Measurements from ENCODE around the gene KRTAP4-11. TPM values are rescaled to one million over a fixed set of nuclear protein-coding genes. Genes with fewer than 3 reads are reported as not detected.
"Not testable (repeated sequence)": the region's sequence is repeated elsewhere in the genome, so short reads cannot be mapped to it uniquely, and the experiment has no call there.

KRTAP4-11 gene
- total RNA-seq, 1 donor from 2014 or later: not detected

DNA sequence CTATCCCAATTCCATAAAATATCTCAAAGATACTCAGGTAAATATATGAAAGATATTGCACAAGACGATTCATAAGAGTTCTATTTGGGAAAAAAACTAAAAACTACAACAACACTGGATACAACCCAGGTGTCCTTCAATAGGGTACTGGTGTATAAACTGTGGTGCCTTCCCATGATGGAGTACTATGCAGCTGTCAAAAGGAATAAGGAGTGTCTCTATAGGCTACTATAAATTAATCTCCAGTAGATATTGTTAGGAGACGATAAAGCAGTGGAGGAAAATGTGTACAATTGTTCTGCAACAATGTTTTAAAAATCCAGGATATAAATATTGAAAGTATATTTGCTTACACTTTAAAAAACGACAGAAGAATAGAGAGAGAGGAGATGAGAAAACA lies 8.2 kb upstream of the KRTAP4-11 start:
- Histone ChIP-seq H3K36me3 (ENCODE audit: control insufficient read depth, insufficient read depth, low read length) (no peaks in the 10 kb centered on the region), H3K27me3 (ENCODE audit: control insufficient read depth, insufficient read depth, low read length) (no peaks in the 10 kb centered on the region), H3K4me3 (ENCODE audit: low read depth, low read length) (no peak overlapping the region)
- TF ChIP-seq, protein P1, sequence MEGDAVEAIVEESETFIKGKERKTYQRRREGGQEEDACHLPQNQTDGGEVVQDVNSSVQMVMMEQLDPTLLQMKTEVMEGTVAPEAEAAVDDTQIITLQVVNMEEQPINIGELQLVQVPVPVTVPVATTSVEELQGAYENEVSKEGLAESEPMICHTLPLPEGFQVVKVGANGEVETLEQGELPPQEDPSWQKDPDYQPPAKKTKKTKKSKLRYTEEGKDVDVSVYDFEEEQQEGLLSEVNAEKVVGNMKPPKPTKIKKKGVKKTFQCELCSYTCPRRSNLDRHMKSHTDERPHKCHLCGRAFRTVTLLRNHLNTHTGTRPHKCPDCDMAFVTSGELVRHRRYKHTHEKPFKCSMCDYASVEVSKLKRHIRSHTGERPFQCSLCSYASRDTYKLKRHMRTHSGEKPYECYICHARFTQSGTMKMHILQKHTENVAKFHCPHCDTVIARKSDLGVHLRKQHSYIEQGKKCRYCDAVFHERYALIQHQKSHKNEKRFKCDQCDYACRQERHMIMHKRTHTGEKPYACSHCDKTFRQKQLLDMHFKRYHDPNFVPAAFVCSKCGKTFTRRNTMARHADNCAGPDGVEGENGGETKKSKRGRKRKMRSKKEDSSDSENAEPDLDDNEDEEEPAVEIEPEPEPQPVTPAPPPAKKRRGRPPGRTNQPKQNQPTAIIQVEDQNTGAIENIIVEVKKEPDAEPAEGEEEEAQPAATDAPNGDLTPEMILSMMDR (IDR thresholded peaks at IDR 0.05; ENCODE audit: insufficient read depth, low read length, poor library complexity, severe bottlenecking): no peak
- DNase-seq (ENCODE audit: low read depth): no peak

DNA sequence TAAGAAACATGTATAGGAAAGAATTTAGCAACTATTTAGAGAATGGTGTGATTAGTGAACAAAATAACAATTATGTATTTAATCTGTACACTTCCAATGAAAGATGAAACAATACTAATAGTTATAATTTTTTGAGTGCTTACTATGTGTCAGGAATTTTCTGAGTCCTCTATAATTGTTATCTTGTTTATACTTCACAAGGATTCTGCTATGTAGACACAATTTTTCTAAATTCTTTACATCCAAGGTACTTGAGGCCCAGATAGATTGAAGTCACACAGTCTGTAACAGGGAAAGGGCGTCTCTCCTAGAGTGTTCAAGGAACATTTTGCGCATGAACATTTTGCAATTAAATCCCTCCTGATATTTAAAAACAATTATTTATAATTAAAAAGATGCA lies 6.9 kb upstream of the KRTAP4-11 start:
- DNase-seq (ENCODE audit: low read depth): no peak
- no peaks in the 10 kb centered on the region for H3K36me3 ChIP-seq (ENCODE audit: control insufficient read depth, insufficient read depth, low read length)
- H3K4me3 ChIP-seq (ENCODE audit: low read depth, low read length): no peak overlapping the region
- TF ChIP-seq, protein P1 (IDR thresholded peaks at IDR 0.05; ENCODE audit: insufficient read depth, low read length, poor library complexity, severe bottlenecking): no peak
- no peaks in the 10 kb centered on the region for H3K27me3 ChIP-seq (ENCODE audit: control insufficient read depth, insufficient read depth, low read length)

DNA sequence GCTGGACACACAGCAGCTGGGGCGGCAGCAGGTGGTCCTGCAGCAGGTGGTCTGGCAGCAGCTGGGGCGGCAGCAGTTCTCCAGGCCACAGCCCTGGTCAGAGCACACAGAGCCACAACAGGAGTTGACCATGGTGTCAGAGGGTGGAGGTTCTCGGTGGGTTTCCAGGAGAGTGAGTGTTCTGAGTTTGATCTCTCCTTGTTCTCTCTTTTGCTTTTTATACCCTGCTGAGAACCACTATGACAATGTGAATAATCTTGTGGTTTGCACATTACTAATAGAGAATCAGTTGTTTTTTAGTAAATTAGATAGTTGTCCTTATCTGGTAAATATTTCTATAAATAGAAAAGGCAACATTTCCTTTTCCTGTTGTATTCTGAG lies 5.8 kb upstream of the KRTAP4-11 start, which contains the start of gene KRTAP4-12:
KRTAP4-12 (minus strand) TSS at position 192 of the 381 bp plus-strand sequence; CDS start at position 132, 60 bp downstream.
- H3K36me3 ChIP-seq (ENCODE audit: control insufficient read depth, insufficient read depth, low read length); H3K4me3 ChIP-seq (ENCODE audit: low read depth, low read length); DNase-seq (ENCODE audit: low read depth); H3K27me3 ChIP-seq (ENCODE audit: control insufficient read depth, insufficient read depth, low read length): not testable (repeated sequence)

DNA sequence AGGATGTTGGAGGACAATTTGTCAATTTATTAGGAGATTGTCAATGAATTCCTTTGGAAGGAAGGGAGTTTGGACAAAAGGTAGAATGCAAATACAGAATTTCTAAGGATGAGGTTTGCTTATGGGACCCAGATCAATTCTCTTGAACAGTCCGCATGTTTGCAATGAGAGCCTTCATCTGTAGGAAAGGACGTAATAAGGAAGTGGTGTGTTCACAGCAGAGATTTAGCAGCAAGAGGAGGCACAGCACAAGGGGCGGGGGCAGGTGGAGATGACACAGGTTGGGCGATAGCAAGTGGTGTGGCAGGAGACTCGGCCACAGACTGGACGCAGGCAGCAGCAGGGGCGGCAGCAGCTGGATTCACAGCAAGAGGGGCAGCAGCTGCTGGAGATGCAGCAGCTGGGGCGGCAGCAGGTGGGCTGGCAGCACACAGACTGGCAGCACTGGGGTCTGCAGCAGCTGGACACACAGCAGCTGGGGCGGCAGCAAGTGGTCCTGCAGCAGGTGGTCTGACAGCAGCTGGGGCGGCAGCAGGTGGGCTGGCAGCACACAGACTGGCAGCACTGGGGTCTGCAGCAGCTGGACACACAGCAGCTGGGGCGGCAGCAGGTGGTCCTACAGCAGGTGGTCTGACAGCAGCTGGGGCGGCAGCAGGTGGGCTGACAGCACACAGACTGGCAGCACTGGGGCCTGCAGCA lies 5.3 kb upstream of the KRTAP4-11 start:
- H3K36me3 ChIP-seq (ENCODE audit: control insufficient read depth, insufficient read depth, low read length); H3K27me3 ChIP-seq (ENCODE audit: control insufficient read depth, insufficient read depth, low read length); DNase-seq (ENCODE audit: low read depth); H3K4me3 ChIP-seq (ENCODE audit: low read depth, low read length): not testable (repeated sequence)

DNA sequence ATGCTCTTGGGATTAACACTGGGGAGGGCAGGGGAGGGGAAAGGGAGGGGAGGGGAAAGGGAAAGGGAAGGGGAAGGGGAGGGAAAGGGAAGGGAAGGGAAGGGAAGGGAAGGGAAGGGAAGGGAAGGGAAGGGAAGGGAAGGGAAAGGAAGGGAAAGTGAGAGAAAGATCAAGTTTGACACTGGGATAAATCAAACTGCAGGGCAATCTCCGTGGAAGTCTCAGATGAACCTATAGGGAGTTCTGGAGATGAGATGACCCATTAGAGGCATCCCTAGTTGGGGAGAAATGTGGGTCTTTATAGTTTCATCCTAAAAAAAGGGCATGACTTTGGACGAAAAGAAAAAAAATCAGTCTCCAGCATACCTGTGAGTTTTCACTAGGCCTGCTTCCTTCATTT lies 3.6 kb upstream of the KRTAP4-11 start:
- TF ChIP-seq, protein P1 (IDR thresholded peaks at IDR 0.05; ENCODE audit: insufficient read depth, low read length, poor library complexity, severe bottlenecking): no peak
- DNase-seq (ENCODE audit: low read depth): no peak
- H3K27me3 ChIP-seq (ENCODE audit: control insufficient read depth, insufficient read depth, low read length): no peaks in the 10 kb centered on the region
- no peaks in the 10 kb centered on the region for H3K36me3 ChIP-seq (ENCODE audit: control insufficient read depth, insufficient read depth, low read length)
- H3K4me3 ChIP-seq (ENCODE audit: low read depth, low read length): no peak overlapping the region

DNA sequence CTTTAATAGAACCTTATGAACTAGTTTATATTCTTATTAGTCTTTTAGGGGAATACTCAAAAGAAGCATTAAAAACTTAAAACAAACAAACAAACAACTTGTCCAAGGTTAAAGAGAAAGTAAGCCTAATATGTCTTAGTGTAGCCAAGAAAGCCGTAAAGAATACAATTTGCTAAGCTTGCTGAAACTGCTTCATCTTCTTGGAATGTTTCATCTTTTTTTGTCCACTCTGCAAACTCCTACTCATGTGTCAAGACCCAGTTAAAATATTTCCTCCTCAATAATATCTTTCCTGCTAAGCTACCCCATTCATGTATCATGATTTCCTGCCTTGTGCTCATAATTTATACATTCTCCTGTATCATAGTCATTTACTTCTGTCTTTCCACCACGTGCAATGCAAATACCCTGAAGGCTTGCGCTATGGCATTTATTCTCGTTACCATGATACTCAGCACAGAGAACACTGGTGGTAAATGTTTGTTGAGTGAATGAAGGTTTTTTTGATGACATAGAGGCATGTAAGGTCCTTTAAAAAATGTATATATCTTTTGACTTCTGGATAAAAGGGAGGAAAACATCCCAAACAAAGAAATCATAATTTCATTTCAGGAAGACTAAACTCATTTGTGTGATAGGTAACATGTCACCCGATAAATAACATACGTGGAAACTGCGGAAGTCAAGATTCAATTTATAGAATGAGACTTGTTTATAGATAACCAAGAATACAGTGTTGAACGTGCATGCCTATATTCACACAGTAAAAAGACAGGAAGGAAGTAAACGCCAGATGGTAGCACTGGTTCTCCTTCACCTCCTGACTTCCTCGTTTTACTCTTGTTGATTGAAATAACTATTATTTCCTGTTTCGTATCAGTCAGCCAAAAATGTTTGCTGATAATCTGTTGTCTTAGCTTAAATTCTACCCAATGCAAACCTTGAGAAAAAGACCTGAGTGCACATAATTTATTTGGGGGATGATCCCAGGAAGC lies 1.8 kb upstream of the KRTAP4-11 start:
- not testable (repeated sequence) for H3K4me3 ChIP-seq (ENCODE audit: low read depth, low read length); H3K27me3 ChIP-seq (ENCODE audit: control insufficient read depth, insufficient read depth, low read length); DNase-seq (ENCODE audit: low read depth); H3K36me3 ChIP-seq (ENCODE audit: control insufficient read depth, insufficient read depth, low read length)

DNA sequence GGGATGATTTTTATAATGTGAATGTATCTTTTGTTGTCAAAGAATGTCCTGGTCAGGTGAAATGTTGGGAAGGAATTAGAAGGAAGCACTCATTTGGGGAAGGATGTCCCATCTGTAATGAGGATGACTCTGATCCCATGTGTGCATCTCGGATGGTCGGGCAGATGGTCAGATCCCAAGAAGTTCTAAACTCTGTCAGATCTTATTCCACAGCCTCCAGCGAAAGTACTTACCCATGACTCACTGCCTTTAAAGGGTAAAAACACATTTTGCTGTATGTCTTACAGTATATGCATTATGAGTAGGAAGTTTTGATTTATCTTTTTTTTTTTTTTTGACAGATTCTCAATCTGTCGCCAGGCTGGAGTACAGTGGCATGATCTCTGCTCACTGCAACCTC lies 548 bp upstream of the KRTAP4-11 start:
- TF ChIP-seq, protein P1 (IDR thresholded peaks at IDR 0.05; ENCODE audit: insufficient read depth, low read length, poor library complexity, severe bottlenecking): no peak
- DNase-seq (ENCODE audit: low read depth): no peak
- H3K27me3 ChIP-seq (ENCODE audit: control insufficient read depth, insufficient read depth, low read length): no peaks in the 10 kb centered on the region
- H3K36me3 ChIP-seq (ENCODE audit: control insufficient read depth, insufficient read depth, low read length): no peaks in the 10 kb centered on the region
- no peak overlapping the region for H3K4me3 ChIP-seq (ENCODE audit: low read depth, low read length)
